Heart right ventricle (tissue), 16 donors: ENCODE data around the gene PAQR8. TPM values are rescaled to one million over a fixed set of nuclear protein-coding genes. Genes with fewer than 3 reads are reported as not detected.
A peak's percentile ranks its signal among the peaks of the same experiment; 100 is the strongest.

Source experiments
- ATAC-seq, 8 donors: fragments of 200-7000 bp; cut with Tn5 transposase; one replicate each; pipeline ENCODE4 v1.9.1; 2020; ENCODE audit warnings: mild to moderate bottlenecking in 8 of 8, moderate library complexity in 8 of 8, moderate number of reproducible peaks in 1 of 8
- DNase-seq, 2 donors: peaks; one replicate each; pipeline ENCODE4 v3.0.0-alpha.2; 2020
- H3K27ac ChIP-seq, 10 donors: fragments of 200-600 bp; sonication (generic) in 2 of 10; one replicate each; pipeline versions ENCODE4 v1.5.0 to v1.8.0; 2020 to 2022; ENCODE audit warnings: mild to moderate bottlenecking in 3 of 10
- H3K27me3 ChIP-seq, 7 donors: fragments of 200-600 bp; one replicate each; pipeline ENCODE4 v1.8.0; 2021 to 2022; ENCODE audit warnings: mild to moderate bottlenecking in 2 of 7
- H3K36me3 ChIP-seq, 9 donors: fragments of 200-600 bp; sonication (generic) in 1 of 9; one replicate each; pipeline versions ENCODE4 v1.5.0 to v1.8.0; 2020 to 2022; ENCODE audit warnings: mild to moderate bottlenecking in 2 of 9
- H3K4me1 ChIP-seq, 9 donors: fragments of 200-600 bp; sonication (generic) in 1 of 9; one replicate each; pipeline versions ENCODE4 v1.5.0 to v1.8.0; 2020 to 2022; ENCODE audit warnings: mild to moderate bottlenecking in 4 of 9
- H3K4me3 ChIP-seq, 10 donors: fragments of 200-600 bp; sonication (generic) in 2 of 10; one replicate each; pipeline versions ENCODE4 v1.5.0 to v1.8.0; 2020 to 2022; ENCODE audit warnings: mild to moderate bottlenecking in 7 of 10, moderate library complexity in 2 of 10
- H3K9me3 ChIP-seq, 11 donors: fragments of 200-600 bp in 10 of 11; sonication (generic) in 2 of 11; one replicate each; pipeline versions ENCODE4 v1.5.0 to v1.8.0; 2013 to 2022; ENCODE audit warnings: mild to moderate bottlenecking in 2 of 11, control low read depth in 1 of 11, moderate library complexity in 1 of 11
- WGBS, 2 donors: extraction: QIAGEN DNeasy Blood & Tissue Kit; methylation state at CpG; one replicate each; pipeline ENCODE4 v1.1.7; 2013; ENCODE audit warnings: inconsistent platforms in 1 of 2; 5-methylcytosine and 5-hydroxymethylcytosine counted together
- intact Hi-C, 10 donors: fragments of 100-400 bp; cut with DNase I; formaldehyde crosslinking; loops; one replicate each; pipeline versions ENCODE4 v1.11.1 to v1.14.2; 2022
- polyA plus RNA-seq, 2 donors: library from polyadenylated mRNA; stranded (reverse); fragments of 200-250 nt; gene quantifications; one replicate each; pipeline ENCODE4 v1.2.3, GENCODE V29; 2013
- total RNA-seq, 10 donors: library from RNA; stranded (reverse); fragmentation: NEBNext Ultra II Directional in 3 of 10; extraction: Animal tissue kit (Norgen Biotek cat#: 25700) in 3 of 10; gene quantifications; one replicate each; pipeline versions ENCODE4 v1.2.1 to v1.2.4, GENCODE V29; 2021 to 2023
- TF ChIP-seq, protein P1 (sequence below), 9 donors: fragments of 200-600 bp; sonication (generic) in 2 of 9; IDR thresholded peaks; one replicate each; pipeline versions ENCODE4 v1.5.0 to v1.8.0; 2021 to 2022; ENCODE audit warnings: antibody characterized with exemption in 9 of 9, mild to moderate bottlenecking in 5 of 9, moderate library complexity in 1 of 9
- donor health status: Arrhythmogenic right ventricular cardiomyopathy.
- donor health status: ischemic (EF 13 %, LVEDD 7.1; RV severe dilation, severe dysfunction).
- donor health status: healthy with polysubstance abuse.
- donor health status: DM: no; HTN: yes; CAD: no.
- donor health status: DM: no; HTN: no; CAD: no.
- donor health status: ischemic (EF 25% LVEDD 6.9; RV normal size, moderate dysfunction).
- donor health status: ischemic (EF 25% LVEDD 5.7; RV mildly dilated, moderate dysfunction).
- donor health status: healthy.
- donor health status: DM: yes; HTN: yes; CAD: no.
- donor health status: Ischemic cardiomyopathy.
- donor health status: ischemic (EF 35%, LVEDD 5.7; RV mildly dilated, moderate dysfunction).
- donor health status: nonischemic (EF 11% LVEDD 7.7; RV severe dilation, severe dysfunction).
- donor health status: DM: yes; HTN: yes; CAD: no.
- donor health status: PGD.
- donor health status: ischemic (EF 29% LVEDD 5.4; RV normal size, mild dysfunction).
- donor health status: nonischemic (EF 23%, LVEDD 6.1; RV moderate dilation, normal function).

Gene PAQR8
- total and polyA plus RNA-seq, 12 donors: 1.0 to 6.3 (median 2.8) TPM

DNA sequence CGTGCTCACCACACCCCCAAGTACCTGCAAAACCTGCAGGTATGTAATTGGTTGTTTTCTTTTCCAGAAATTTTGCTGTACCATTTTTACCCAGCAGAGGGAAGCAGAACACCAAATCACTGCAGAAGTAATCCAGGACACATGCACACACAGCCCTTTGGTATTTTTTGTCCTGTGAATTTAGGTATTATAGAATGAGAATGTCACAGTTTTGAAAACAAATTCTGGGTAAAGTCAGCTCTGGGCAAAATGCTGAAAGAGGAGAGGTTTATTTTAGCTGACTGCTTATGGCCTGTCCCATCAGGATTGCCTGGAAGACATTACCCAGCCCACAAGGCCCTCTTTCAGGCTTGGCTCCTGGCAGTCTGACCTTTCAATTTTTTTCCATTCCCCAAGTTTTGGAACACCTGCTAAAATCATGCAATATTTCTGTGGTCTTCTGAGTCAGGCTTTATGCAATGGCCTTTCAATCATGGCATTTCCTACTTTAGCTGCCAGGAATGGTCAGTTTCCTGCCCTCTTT is 54.7 kb downstream of the PAQR8 start:
- TF ChIP-seq, protein P1, sequence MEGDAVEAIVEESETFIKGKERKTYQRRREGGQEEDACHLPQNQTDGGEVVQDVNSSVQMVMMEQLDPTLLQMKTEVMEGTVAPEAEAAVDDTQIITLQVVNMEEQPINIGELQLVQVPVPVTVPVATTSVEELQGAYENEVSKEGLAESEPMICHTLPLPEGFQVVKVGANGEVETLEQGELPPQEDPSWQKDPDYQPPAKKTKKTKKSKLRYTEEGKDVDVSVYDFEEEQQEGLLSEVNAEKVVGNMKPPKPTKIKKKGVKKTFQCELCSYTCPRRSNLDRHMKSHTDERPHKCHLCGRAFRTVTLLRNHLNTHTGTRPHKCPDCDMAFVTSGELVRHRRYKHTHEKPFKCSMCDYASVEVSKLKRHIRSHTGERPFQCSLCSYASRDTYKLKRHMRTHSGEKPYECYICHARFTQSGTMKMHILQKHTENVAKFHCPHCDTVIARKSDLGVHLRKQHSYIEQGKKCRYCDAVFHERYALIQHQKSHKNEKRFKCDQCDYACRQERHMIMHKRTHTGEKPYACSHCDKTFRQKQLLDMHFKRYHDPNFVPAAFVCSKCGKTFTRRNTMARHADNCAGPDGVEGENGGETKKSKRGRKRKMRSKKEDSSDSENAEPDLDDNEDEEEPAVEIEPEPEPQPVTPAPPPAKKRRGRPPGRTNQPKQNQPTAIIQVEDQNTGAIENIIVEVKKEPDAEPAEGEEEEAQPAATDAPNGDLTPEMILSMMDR (IDR thresholded peaks at IDR 0.05): peak; percentile 74 to 91 (median 83)
- Histone ChIP-seq H3K27ac (peak overlapping the region; percentile 34 to 94 (median 86)), H3K4me3 (no peak overlapping the region), H3K36me3 (no peaks in the 10 kb centered on the region), H3K9me3 (no peaks in the 10 kb centered on the region), H3K4me1 (peaks cover 0 to 53% (median 23%) of the 10 kb centered on the region in 9 donors), H3K27me3 (peaks cover 0 to 2% (median 0%) of the 10 kb centered on the region in 7 donors)
- intact Hi-C loops: loop anchor here (1.0 to 10.0 kb wide), 14 partner anchors 82 to 578 kb away; partner anchors contain the start of genes TRAM2 (in 7 of the 10) and GSTA4 (in 1 of the 10)
- DNase-seq (peak in 1 of 2 donors; percentile 53), ATAC-seq (peak in 5 of 8 donors; percentile 20 to 52 (median 32))
- 2 to 3% methylated on average over 1 of the region's 1 CpG for WGBS, 2 donors

DNA sequence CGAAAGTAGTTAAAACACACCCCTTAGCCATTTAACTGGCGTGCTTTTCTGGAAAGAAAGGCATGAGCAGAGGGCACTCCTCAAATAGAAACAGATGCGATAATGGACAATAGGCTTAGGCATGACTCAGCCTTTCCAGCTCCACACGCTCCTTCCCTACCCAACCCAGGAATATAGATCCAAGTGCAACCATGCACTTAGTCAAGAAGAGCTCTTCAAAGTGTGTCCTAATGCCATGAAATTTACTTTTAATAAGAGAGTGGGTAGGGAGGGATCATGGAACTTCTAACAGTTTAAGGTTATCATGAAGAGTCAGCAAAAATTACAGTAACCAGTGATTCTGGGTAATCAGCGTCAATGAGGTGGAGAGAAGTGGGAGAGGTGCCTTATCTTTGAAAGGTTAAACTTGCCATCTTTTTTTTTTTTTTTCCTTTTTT is 55.7 kb downstream of the PAQR8 start:
- peak in 6 of 8 donors; percentile 45 to 77 (median 66) for ATAC-seq
- TF ChIP-seq, protein P1 (IDR thresholded peaks at IDR 0.05): no peak
- intact Hi-C loops: loop anchor here (2.0 to 10.0 kb wide), 12 partner anchors 81 to 577 kb away; partner anchors contain the start of genes TRAM2 (in 6 of the 10) and GSTA4 (in 1 of the 10)
- WGBS, 2 donors: 53 to 60% methylated on average over 5 of the region's 5 CpGs
- no peaks in the 10 kb centered on the region for H3K36me3 ChIP-seq
- H3K27ac ChIP-seq: peak overlapping the region; percentile 34 to 94 (median 86)
- peak in 1 of 2 donors; percentile 56 for DNase-seq
- H3K9me3 ChIP-seq: no peaks in the 10 kb centered on the region
- H3K4me1 ChIP-seq: peaks cover 0 to 53% (median 23%) of the 10 kb centered on the region in 9 donors
- no peak overlapping the region for H3K4me3 ChIP-seq
- H3K27me3 ChIP-seq: peaks cover 0 to 2% (median 0%) of the 10 kb centered on the region in 7 donors

DNA sequence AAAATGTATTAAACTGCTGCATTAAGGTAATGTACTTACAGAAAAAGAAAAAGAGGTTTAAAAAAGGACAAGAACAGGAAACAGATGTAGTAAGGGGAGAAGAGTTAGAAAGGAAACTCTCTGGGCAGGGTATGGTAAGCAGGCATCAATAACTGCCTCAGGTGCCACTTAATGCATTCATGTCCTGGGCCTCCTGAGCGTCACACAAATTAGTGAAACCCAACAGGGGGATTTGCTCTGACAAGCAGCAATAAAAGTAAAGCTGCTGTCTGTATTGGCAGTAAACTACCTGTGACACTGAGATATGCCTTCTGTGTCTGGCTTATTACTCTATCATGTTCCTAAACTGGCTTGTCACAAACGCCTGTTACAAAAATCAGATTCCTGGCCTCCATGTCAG is 56.7 kb downstream of the PAQR8 start:
- intact Hi-C loops: loop anchor here in 9 of 10 donors (2.0 to 10.0 kb wide), 7 partner anchors 84 to 576 kb away; partner anchors contain the start of genes TRAM2 (in 6 of the 9) and GSTA4 (in 1 of the 9)
- TF ChIP-seq, protein P1 (IDR thresholded peaks at IDR 0.05): no peak
- H3K27me3 ChIP-seq: peaks cover 0 to 2% (median 0%) of the 10 kb centered on the region in 7 donors
- H3K36me3 ChIP-seq: no peaks in the 10 kb centered on the region
- ATAC-seq (no peak), DNase-seq (no peak)
- no peak overlapping the region for H3K4me3 ChIP-seq
- H3K4me1 ChIP-seq: peaks cover 0 to 53% (median 23%) of the 10 kb centered on the region in 9 donors
- H3K9me3 ChIP-seq: no peaks in the 10 kb centered on the region
- WGBS, 2 donors: 62 to 65% methylated on average over 2 of the region's 2 CpGs
- peak overlapping the region in 9 of 10 donors; percentile 72 to 94 (median 87) for H3K27ac ChIP-seq

DNA sequence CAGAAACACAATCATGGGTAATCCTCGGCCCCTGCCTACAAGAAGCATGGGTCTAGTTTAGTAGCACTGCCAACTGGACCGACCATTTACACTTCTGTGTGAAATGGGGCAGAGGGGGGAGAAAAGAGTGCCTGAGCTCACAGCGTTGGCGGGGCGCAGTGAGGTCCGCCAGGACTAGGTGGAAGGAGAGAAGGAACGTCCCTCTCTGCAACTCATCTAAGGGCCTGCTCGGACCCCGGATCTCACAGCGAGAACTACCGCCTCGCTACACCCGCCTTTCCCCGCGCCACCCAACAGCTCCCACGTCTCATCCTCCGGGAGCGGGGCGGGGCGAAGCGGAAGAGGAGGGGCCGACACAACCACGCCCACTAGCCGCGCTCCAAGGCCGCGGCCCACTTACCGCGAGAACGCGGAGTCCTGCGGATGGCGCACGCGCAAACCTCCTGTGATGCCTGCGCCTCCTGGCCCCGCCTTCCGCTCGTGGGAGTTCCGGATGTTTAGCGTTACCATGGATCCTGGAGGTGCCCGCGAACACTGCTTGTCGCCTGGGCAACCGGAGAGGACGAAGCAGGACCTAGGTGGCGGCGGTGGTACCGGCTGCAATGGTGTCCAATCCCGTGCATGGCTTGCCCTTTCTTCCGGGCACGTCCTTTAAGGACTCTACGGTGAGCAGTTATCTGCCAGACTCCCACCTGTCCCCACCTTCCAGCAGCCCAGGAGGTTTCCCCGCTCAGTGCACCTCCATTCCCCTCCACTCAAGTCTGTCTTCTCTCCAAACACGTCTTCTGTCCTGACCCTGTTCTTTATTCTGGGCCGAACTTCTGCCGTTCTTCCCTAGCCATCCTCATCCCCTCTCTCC is 58.1 kb downstream of the PAQR8 start, which contains the start of gene EFHC1:
Gene EFHC1, plus strand, starts transcription at position 534 of the 859 bp plus-strand sequence. Its CDS starts 69 bp downstream, at position 603.
- Histone ChIP-seq H3K27me3 (no peaks in the 10 kb centered on the region), H3K36me3 (peaks cover 0 to 11% (median 0%) of the 10 kb centered on the region in 9 donors), H3K4me1 (peaks cover 0 to 62% (median 23%) of the 10 kb centered on the region in 9 donors), H3K9me3 (no peaks in the 10 kb centered on the region), H3K27ac (peak within 1 kb of the TSS; percentile 52 to 94 (median 87)), H3K4me3 (peak within 1 kb of the TSS; percentile 60 to 91 (median 80))
- peak; percentile 98 to 99 for DNase-seq
- TF ChIP-seq, protein P1 (IDR thresholded peaks at IDR 0.05): peak in 1 of 9 donors; percentile 3
- intact Hi-C loops: loop anchor here (2.0 to 10.0 kb wide), 11 partner anchors 77 to 575 kb away; partner anchors contain the start of genes TRAM2 (in 6 of the 10) and GSTA4 (in 1 of the 10)
- ATAC-seq: peak; percentile 96 to 98 (median 97)
- 0% methylated on average over 57 of the region's 57 CpGs for WGBS, 2 donors
